Activated T-helper 17 cell treated with anti-CD3 and anti-CD28 coated beads, Interleukin-2, amount 50 U/mL, for 72 hours (primary cell): ENCODE measurements around the gene NOX4. TPM values are rescaled to one million over a fixed set of nuclear protein-coding genes. Genes with fewer than 3 reads are reported as not detected.
"Not testable (repeated sequence)": the region's sequence is repeated elsewhere in the genome, so short reads cannot be mapped to it uniquely, and the experiment has no call there.

Source experiments
- ATAC-seq: fragments of 150-1000 bp; cut with Tn5 transposase; replicated peaks from 2 replicates; pipeline ENCODE4 v1.10.0; 2021; ENCODE audit warnings: mild to moderate bottlenecking, moderate library complexity
- H3K27ac Mint-ChIP-seq: one replicate; pipeline ENCODE4 v1.8.0; 2022; ENCODE audit warnings: mixed read lengths
- H3K27me3 Mint-ChIP-seq: one replicate; pipeline ENCODE4 v1.8.0; 2022; ENCODE audit warnings: mixed read lengths
- H3K36me3 Mint-ChIP-seq: one replicate; pipeline ENCODE4 v1.8.0; 2022; ENCODE audit warnings: low read depth, mild to moderate bottlenecking, mixed read lengths
- H3K4me1 Mint-ChIP-seq: one replicate; pipeline ENCODE4 v1.8.0; 2022; ENCODE audit warnings: mixed read lengths
- H3K4me3 Mint-ChIP-seq: one replicate; pipeline ENCODE4 v1.8.0; 2022; ENCODE audit warnings: mild to moderate bottlenecking, mixed read lengths
- H3K9me3 Mint-ChIP-seq: one replicate; pipeline ENCODE4 v1.8.0; 2022; ENCODE audit warnings: mixed read lengths
- total RNA-seq, 2 donors: library from RNA; stranded (reverse); gene quantifications; one replicate each; pipeline ENCODE4 v1.2.3, GENCODE V29; 2022

Gene NOX4
- total RNA-seq, 2 donors from 2014 or later = not detected

DNA sequence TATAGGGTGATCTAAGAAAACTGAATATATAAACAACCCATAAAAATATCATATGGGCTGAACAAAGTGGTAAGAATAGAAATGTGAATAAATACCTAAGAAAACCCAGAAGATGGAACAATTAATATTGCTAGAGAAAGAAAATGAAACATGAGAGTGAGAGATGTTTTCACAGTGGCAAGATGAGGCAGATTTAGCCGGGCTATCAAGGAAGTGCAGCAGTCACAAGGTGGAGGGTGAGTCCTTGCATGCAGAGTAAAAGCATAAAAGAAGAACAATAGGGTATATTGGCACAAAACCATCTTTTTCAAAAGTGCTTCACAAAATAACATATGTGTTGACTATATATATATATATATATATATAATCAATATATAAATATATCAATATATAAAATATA lies 49.6 kb downstream of the NOX4 start:
- no peak for ATAC-seq
- no peaks in the 10 kb centered on the region for H3K4me1 Mint-ChIP-seq
- H3K4me3 Mint-ChIP-seq = no peak overlapping the region
- H3K9me3 Mint-ChIP-seq = peaks cover 4% of the 10 kb centered on the region
- H3K27me3 Mint-ChIP-seq = no peaks in the 10 kb centered on the region
- no peaks in the 10 kb centered on the region for H3K36me3 Mint-ChIP-seq
- no peak overlapping the region for H3K27ac Mint-ChIP-seq

DNA sequence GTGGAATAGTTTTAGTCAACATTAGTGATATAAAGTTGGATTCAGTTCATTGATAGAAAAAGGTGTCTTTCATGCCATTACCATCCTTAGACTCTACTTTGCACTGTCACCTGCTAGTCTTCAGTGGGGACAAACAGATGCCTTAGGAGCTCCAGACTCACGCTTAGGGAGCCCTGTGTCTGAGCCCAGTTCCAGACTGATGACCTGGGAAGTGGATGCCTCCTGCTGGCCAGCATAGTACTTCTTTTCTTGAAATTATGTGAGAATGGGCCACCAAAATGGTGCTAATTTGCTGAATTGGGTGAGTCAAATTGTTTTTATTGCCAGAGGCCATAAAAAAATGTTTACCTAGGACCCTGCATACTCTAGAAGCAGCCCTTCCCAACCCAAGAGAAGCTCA lies 53.9 kb downstream of the NOX4 start:
- no peaks in the 10 kb centered on the region for H3K27me3 Mint-ChIP-seq
- no peaks in the 10 kb centered on the region for H3K9me3 Mint-ChIP-seq
- no peak overlapping the region for H3K4me3 Mint-ChIP-seq
- H3K4me1 Mint-ChIP-seq = no peaks in the 10 kb centered on the region
- H3K36me3 Mint-ChIP-seq = no peaks in the 10 kb centered on the region
- no peak for ATAC-seq
- H3K27ac Mint-ChIP-seq = no peak overlapping the region

DNA sequence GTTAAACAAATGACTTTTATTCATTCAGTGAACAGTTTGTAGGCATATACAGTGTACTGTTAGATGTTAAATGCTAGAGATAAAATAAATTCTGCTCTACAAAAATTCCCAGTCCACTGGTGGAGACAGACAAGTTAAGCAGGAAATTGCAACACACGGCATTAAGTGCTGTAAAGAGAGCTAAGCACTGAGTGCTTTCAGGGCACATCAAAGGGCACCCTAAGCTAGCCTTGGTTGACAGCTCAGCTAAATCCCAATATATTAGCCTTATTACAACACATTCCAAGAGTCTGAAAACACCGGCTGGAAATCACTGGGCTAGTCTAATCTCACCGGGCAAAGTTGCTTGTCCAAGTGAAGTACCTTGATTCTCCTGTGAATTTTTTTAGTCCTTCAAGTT lies 55.1 kb downstream of the NOX4 start:
- no peaks in the 10 kb centered on the region for H3K27me3 Mint-ChIP-seq
- no peaks in the 10 kb centered on the region for H3K9me3 Mint-ChIP-seq
- H3K4me1 Mint-ChIP-seq = no peaks in the 10 kb centered on the region
- H3K36me3 Mint-ChIP-seq = no peaks in the 10 kb centered on the region
- no peak for ATAC-seq
- no peak overlapping the region for H3K27ac Mint-ChIP-seq
- H3K4me3 Mint-ChIP-seq = no peak overlapping the region

DNA sequence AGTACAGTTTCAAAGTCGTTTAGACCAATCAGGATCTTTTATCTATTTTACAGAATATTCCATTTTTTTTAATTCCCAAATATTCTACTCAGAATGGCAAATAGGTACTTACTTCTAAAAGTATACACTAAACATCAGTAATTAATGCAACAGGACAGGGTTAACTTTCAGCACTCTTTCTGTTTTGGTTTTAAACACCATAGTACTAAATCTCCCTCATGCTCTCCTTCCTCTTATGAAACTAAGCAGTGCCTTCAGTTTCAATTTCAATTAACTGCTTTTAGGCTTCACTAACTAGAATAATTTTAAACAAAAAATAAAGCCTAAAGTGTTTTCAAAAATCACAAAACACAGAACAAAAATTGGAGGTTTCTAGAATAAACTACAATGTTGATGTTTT lies 57.9 kb downstream of the NOX4 start:
- Mint-ChIP-seq H3K4me3 (no peak overlapping the region), H3K4me1 (no peaks in the 10 kb centered on the region), H3K27ac (no peak overlapping the region), H3K27me3 (no peaks in the 10 kb centered on the region), H3K9me3 (no peaks in the 10 kb centered on the region), H3K36me3 (no peaks in the 10 kb centered on the region)
- ATAC-seq = no peak

DNA sequence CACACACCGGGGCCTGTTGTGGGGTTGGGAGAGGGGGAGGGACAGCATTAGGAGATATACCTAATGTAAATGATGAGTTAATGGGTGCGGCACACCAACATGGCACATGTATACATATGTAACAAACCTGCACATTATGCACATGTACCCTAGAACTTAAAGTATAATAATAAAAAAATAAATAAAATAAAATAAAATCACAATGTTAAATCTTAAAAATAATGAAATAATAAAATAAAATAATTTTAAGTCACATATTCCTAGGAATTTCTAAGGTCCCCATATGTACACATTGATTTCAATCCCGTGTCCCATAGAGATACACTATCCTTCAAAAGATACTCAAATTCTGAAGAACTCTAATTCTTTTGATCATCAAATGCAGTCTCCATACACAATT lies 59.0 kb downstream of the NOX4 start:
- not testable (repeated sequence) for H3K36me3 Mint-ChIP-seq, H3K4me3 Mint-ChIP-seq, ATAC-seq, H3K27me3 Mint-ChIP-seq, H3K27ac Mint-ChIP-seq, H3K9me3 Mint-ChIP-seq, H3K4me1 Mint-ChIP-seq

DNA sequence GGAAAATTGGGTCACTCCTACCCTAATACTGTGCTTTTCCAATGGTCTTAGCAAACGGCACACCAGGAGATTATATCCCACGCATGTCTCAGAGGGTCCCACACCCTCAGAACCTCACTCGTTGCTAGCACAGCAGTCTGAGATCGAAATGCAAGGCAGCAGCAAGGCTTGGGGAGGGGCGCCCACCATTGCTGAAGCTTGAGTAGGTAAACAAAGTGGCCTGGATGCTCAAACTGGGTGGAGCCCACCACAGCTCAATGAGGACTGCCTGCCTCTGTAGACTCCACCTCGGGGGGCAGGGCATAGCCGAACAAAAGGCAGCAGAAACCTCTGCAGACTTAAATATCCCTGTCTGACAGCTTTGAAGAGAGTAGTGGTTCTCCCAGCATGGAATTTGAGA lies 64.7 kb downstream of the NOX4 start:
- not testable (repeated sequence) for H3K27ac Mint-ChIP-seq, H3K36me3 Mint-ChIP-seq

DNA sequence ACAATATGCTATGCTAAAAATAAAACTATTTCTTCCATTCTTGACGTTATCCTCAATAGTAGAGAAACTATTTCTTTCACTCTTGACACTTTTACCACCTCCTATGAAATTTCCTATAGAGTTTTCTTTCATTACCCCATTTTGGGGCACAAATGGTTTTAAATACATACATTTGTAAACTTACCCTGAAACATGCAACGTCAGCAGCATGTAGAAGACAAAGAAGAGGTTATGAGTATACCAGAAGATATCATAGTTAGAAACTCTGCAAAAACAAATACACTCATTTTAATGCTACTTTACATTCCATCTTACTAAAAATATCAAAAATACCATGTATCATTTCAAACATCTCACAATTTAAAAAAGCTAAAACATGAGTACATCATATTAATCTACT lies 69.5 kb downstream of the NOX4 start:
- Mint-ChIP-seq H3K4me3 (no peak overlapping the region), H3K36me3 (no peaks in the 10 kb centered on the region), H3K27me3 (no peaks in the 10 kb centered on the region), H3K9me3 (no peaks in the 10 kb centered on the region), H3K27ac (no peak overlapping the region), H3K4me1 (no peaks in the 10 kb centered on the region)
- ATAC-seq = no peak

More for the DNA sequence above, 64.7 kb downstream of the NOX4 start:
- H3K4me1 Mint-ChIP-seq, H3K27me3 Mint-ChIP-seq, ATAC-seq, H3K9me3 Mint-ChIP-seq, H3K4me3 Mint-ChIP-seq: not testable (repeated sequence)

DNA sequence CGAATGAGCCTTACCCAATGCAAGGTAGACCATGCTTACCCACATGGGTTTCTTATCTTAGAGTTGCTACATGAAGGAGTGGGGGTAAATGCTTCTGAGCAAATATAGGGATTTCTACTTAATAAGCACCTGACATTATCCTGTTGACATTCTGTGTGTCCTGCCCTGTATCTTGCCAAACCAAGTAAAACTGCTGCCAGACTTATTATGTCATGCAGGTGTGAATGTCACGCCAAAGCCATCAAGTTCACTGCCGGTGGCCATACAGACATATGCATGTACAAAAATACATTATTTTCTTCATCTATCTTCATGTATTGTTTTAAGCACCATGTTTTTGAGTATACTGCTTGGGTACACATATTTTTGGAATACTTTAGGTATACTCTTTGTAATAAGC lies 70.2 kb downstream of the NOX4 start:
- no peaks in the 10 kb centered on the region for H3K36me3 Mint-ChIP-seq
- H3K27ac Mint-ChIP-seq = no peak overlapping the region
- H3K4me3 Mint-ChIP-seq = no peak overlapping the region
- H3K4me1 Mint-ChIP-seq = no peaks in the 10 kb centered on the region
- H3K27me3 Mint-ChIP-seq = no peaks in the 10 kb centered on the region
- no peak for ATAC-seq
- H3K9me3 Mint-ChIP-seq = no peaks in the 10 kb centered on the region

DNA sequence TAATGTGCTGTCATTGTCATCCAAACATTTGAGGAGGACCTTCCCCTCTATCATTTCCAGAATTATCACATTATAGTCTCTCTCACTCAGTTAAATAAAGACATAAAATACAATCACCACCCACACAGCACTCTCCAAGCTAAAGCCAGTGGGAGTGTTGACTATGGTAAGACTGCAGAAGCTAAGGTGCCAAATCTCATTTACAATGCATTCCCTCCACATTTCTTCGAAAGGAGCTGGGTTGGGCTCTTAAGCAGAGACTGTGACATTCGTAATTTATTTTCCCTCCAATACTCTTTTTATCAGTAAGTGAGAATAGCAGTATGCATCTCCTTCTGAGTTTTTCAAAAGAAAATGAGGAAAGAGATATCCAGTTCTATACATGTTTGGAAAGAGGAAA lies 74.2 kb downstream of the NOX4 start:
- no peaks in the 10 kb centered on the region for H3K4me1 Mint-ChIP-seq
- H3K4me3 Mint-ChIP-seq = no peak overlapping the region
- no peak for ATAC-seq
- no peak overlapping the region for H3K27ac Mint-ChIP-seq
- H3K27me3 Mint-ChIP-seq = no peaks in the 10 kb centered on the region
- H3K9me3 Mint-ChIP-seq = no peaks in the 10 kb centered on the region
- no peaks in the 10 kb centered on the region for H3K36me3 Mint-ChIP-seq

DNA sequence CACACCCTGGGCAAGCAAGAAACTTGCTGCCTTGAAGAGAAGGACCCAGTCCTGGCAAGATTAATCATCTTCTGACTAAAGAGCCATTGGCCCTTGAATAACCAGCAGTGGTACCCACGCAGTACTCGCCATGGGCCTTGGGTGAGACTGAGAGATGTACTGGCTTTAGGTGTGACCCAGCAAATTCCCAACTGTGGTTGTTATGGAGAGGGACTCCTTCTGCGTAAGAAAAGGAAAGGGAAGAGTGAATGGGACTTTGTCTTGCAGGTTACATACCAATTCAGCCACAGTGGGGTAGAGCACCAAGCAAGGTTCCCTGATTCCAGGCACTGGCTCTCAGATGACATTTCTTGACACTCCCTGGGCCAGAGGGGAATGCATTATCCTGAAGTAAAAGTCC lies 80.1 kb downstream of the NOX4 start:
- ATAC-seq, H3K4me1 Mint-ChIP-seq, H3K27ac Mint-ChIP-seq, H3K9me3 Mint-ChIP-seq, H3K4me3 Mint-ChIP-seq, H3K36me3 Mint-ChIP-seq, H3K27me3 Mint-ChIP-seq: not testable (repeated sequence)

DNA sequence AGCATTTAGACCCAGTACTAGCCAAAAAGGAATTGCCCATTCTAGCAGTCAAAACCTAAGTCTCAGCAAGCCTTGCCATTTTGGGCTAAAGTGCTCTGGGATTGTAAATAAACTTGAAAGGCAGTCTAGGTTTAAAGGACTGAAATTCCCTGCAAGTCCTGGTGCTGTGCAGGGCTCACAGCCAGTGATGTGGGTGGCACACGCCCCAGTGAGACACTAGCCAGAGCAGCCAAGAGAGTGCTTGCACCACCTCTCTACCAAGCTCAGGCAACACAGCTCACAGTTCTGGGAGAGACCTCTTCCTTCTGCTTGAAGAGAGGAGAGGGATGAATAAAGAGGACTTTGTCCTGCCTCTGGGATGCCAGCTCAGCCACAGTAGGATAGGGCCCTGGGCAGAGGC lies 80.5 kb downstream of the NOX4 start:
- not testable (repeated sequence) for H3K4me3 Mint-ChIP-seq, H3K27me3 Mint-ChIP-seq, H3K4me1 Mint-ChIP-seq, H3K27ac Mint-ChIP-seq, H3K36me3 Mint-ChIP-seq, ATAC-seq, H3K9me3 Mint-ChIP-seq

DNA sequence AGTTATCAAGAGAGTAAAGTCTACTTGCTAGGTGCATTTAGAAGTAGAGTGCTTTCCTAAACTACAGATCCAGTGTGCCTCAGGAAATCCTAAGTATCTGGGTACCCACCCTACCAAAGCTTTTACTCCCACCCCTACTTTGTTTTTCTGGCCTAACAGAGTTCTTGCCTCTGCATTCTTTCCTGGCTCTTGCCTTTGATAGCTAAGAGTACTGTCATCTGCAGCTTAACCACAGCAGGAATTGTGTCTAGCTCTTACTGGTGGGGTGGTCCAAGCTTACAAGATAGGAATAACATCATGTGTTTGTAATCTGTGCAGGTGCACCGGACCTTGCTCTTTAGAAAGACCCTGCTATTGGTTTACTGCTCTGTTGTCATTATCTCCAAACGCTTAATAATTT lies 82.7 kb downstream of the NOX4 start:
- not testable (repeated sequence) for H3K9me3 Mint-ChIP-seq, H3K4me3 Mint-ChIP-seq, ATAC-seq, H3K36me3 Mint-ChIP-seq, H3K27me3 Mint-ChIP-seq, H3K4me1 Mint-ChIP-seq, H3K27ac Mint-ChIP-seq

DNA sequence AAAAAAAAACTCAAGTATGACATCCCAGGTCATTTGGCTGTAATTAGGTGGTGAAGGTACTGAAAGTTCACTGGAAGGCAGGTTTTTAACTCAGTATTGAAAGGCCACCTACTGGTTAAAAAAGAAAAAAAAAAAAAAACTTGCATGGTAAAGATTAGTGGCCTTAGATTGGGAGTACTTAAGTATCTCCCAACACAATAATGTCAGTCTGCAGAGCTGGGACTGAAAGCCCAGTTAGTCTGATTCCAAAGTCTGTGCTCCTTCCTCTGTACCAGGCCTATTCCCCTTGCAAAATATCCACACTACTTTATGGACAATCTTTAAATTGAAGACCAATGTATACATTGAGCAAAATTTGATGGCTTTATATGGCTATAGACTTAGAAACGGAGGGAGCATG lies 85.5 kb downstream of the NOX4 start:
- Mint-ChIP-seq H3K27ac (no peak overlapping the region), H3K36me3 (no peaks in the 10 kb centered on the region), H3K9me3 (no peaks in the 10 kb centered on the region), H3K4me3 (no peak overlapping the region), H3K4me1 (no peaks in the 10 kb centered on the region), H3K27me3 (no peaks in the 10 kb centered on the region)
- no peak for ATAC-seq

DNA sequence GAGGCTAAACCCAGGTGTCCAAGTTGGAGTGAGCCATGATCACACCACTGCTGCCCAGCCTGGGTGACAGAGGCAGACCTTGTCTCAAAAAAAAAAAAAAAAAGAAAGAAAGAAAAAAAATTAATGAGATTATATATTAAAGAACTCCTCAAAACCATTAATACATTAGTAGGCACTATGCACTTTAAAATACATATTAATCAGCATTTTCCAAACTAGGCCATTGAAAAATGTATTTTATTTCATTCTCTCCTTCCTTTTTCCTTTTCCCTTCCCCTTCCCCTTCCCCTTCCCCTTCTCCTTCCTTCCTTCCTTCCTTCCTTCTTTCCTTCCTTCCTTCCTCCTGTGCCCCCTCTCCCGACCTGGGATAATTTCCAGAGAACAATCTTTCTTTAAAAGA lies 99.5 kb downstream of the NOX4 start:
- not testable (repeated sequence) for H3K4me3 Mint-ChIP-seq, H3K27ac Mint-ChIP-seq, H3K4me1 Mint-ChIP-seq, ATAC-seq, H3K9me3 Mint-ChIP-seq, H3K27me3 Mint-ChIP-seq, H3K36me3 Mint-ChIP-seq

DNA sequence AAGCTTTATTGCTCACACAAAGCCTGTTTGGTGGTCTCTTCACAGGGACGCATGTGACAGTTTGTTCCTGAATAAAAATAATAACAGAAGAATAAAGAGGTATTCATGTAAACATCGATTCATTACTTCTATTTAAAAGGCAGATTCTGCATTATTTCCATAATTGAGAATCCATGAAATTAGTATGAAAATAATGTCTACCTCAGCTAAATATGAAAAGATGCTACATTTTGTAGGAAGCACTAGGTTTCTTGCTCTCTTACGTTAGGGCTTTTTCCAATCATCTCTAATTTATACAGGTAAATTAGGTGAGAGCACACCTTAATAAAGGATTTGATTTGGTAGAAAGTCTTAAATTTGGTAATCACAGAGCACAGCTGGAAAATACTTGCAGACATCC lies 103.7 kb downstream of the NOX4 start:
- H3K27me3 Mint-ChIP-seq, H3K9me3 Mint-ChIP-seq, H3K27ac Mint-ChIP-seq, ATAC-seq, H3K4me1 Mint-ChIP-seq, H3K4me3 Mint-ChIP-seq, H3K36me3 Mint-ChIP-seq: not testable (repeated sequence)

DNA sequence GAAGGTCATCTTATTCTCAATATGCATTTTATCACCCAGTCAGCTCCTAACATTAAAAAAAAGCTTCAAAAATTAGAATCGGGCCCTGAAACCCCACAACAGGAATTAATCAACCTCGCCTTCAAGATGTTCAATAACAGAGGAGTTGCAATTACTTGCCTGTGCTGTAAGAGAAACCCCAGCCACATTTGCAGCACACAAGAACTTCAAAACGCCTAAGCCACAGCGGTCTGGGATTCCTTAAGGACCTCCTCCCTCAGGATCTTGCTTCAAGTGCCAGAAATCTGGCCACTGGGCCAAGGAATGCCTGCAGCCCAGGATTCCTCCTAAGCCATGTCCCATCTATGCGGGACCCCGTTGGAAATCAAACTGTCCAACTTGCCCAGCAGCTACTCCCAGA lies 108.2 kb downstream of the NOX4 start:
- not testable (repeated sequence) for H3K27me3 Mint-ChIP-seq, H3K36me3 Mint-ChIP-seq, H3K9me3 Mint-ChIP-seq, ATAC-seq, H3K4me1 Mint-ChIP-seq, H3K4me3 Mint-ChIP-seq, H3K27ac Mint-ChIP-seq
